ENCODE results near the gene PAQR3. TPM values are rescaled to one million over a fixed set of nuclear protein-coding genes. Genes with fewer than 3 reads are reported as not detected.
"Not testable (repeated sequence)": the region's sequence is repeated elsewhere in the genome, so short reads cannot be mapped to it uniquely, and the experiment has no call there.

PAQR3 gene
- total and polyA plus RNA-seq, 2 experiments from 2014 or later, result 15.9 to 36.3 TPM

GRCh38 chr4:78910612-78911011 is 28.6 kb downstream of the PAQR3 start (continued):
- no peak for TF ChIP-seq ZNF462 (CRISPR knock-in tag; IDR thresholded peaks at IDR 0.05)

GRCh38 chr4:78908974-78909373 is 30.3 kb downstream of the PAQR3 start:
- not testable (repeated sequence) for H3F3A ChIP-seq (replicated peaks; ENCODE audit: low read depth); H3K4me1 ChIP-seq (ENCODE audit: insufficient read depth); H3K36me3 Mint-ChIP-seq (ENCODE audit: low read depth); ATAC-seq; H4K20me1 ChIP-seq (replicated peaks; ENCODE audit: insufficient read depth); H2AFZ ChIP-seq; H3K4me3 ChIP-seq; H3K4me1 Mint-ChIP-seq; H3K9me3 Mint-ChIP-seq; H3K79me2 ChIP-seq (replicated peaks; ENCODE audit: insufficient read depth); H3K27me3 Mint-ChIP-seq (ENCODE audit: insufficient read depth, low read depth, poor library complexity); H3K4me3 Mint-ChIP-seq; H3K36me3 ChIP-seq (ENCODE audit: insufficient read depth); H3K27me3 ChIP-seq (ENCODE audit: insufficient read depth); H3K4me2 ChIP-seq; H3K27ac Mint-ChIP-seq; DNase-seq (ENCODE audit: low spot score); H3K9me2 ChIP-seq (ENCODE audit: insufficient read depth); H3K27ac ChIP-seq (ENCODE audit: low read depth)

GRCh38 chr4:78907638-78908037 is 31.6 kb downstream of the PAQR3 start:
- Mint-ChIP-seq H3K36me3 (ENCODE audit: low read depth) (peaks cover 4% of the 10 kb centered on the region; the same call in 1 of the 3 replicates), H3K4me1 (no peaks in the 10 kb centered on the region), H3K4me3 (no peak overlapping the region), H3K27ac (no peak overlapping the region), H3K9me3 (no peaks in the 10 kb centered on the region), H3K27me3 (ENCODE audit: insufficient read depth, low read depth, poor library complexity) (no peaks in the 10 kb centered on the region)
- Histone ChIP-seq H2AFZ (no peak overlapping the region), H3F3A (replicated peaks; ENCODE audit: low read depth) (no peaks in the 10 kb centered on the region), H3K4me1 (ENCODE audit: insufficient read depth) (no peaks in the 10 kb centered on the region), H3K4me2 (no peak overlapping the region), H3K4me3 (no peak overlapping the region), H4K20me1 (replicated peaks; ENCODE audit: insufficient read depth) (no peaks in the 10 kb centered on the region), H3K27ac (ENCODE audit: low read depth) (no peak overlapping the region), H3K36me3 (ENCODE audit: insufficient read depth) (no peaks in the 10 kb centered on the region; the same call in 1 of the 2 replicates), H3K9me2 (ENCODE audit: insufficient read depth) (no peaks in the 10 kb centered on the region), H3K79me2 (replicated peaks; ENCODE audit: insufficient read depth) (no peaks in the 10 kb centered on the region), H3K27me3 (ENCODE audit: insufficient read depth) (no peaks in the 10 kb centered on the region)
- ATAC-seq, result no peak
- DNase-seq (ENCODE audit: low spot score), result no peak
- TF ChIP-seq STAT1 (IDR thresholded peaks at IDR 0.05; ENCODE audit: unreplicated experiment) (no peak), REST (IDR thresholded peaks at IDR 0.05; ENCODE audit: unreplicated experiment) (no peak), POLR2AphosphoS5 (IDR thresholded peaks at IDR 0.05; ENCODE audit: low read depth) (no peak), EZH2 (IDR thresholded peaks at IDR 0.05; ENCODE audit: low read depth, unreplicated experiment) (no peak), EZH2phosphoT487 (IDR thresholded peaks at IDR 0.05; ENCODE audit: unreplicated experiment) (no peak), CTCF (conservative IDR thresholded peaks at IDR 0.05; ENCODE audit: low read depth in 2 of 2) (no peak), ETS1 (IDR thresholded peaks at IDR 0.05) (no peak)

Data from GM23338 (cell line).